Body of pancreas (tissue), 4 donors: Measurements from ENCODE around the gene SLC35A3.

Experiments used
- POLR2A ChIP-seq, 3 donors: fragments of 450-650 bp; IDR thresholded peaks; one replicate each; pipeline ENCODE4 v1.6.1; 2016; ENCODE audit warnings: antibody characterized with exemption in 3 of 3, mild to moderate bottlenecking in 2 of 3
- TF ChIP-seq, protein P1 (sequence below), 7 experiments: fragments of 450-650 bp in 4 of 7; fragments of 200-600 bp in 3 of 7; sonication (generic) in 3 of 7; IDR thresholded peaks; one replicate each; pipeline ENCODE4 v1.5.1; 2016 to 2019; ENCODE audit warnings: antibody characterized with exemption in 7 of 7

DNA sequence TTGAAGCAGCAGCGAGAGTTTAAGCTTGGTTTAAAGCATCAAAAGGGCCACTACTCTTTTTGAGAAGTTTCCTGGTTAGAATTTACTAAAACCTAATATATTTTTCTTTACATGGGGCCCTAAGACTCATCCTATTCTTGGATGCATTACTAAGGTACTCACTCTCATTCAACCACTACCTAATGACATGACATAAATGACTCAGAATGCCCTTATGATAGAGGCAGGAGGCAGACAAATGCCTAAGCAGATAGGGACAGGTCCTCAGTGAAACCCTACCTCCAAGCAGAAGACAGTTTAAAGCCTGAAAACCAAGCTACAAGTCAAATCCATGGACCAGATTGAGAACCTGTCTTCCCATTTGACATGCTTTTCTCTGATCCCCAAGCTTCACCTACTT, 34.3 kb upstream of the SLC35A3 start:
- TF ChIP-seq, protein P1, sequence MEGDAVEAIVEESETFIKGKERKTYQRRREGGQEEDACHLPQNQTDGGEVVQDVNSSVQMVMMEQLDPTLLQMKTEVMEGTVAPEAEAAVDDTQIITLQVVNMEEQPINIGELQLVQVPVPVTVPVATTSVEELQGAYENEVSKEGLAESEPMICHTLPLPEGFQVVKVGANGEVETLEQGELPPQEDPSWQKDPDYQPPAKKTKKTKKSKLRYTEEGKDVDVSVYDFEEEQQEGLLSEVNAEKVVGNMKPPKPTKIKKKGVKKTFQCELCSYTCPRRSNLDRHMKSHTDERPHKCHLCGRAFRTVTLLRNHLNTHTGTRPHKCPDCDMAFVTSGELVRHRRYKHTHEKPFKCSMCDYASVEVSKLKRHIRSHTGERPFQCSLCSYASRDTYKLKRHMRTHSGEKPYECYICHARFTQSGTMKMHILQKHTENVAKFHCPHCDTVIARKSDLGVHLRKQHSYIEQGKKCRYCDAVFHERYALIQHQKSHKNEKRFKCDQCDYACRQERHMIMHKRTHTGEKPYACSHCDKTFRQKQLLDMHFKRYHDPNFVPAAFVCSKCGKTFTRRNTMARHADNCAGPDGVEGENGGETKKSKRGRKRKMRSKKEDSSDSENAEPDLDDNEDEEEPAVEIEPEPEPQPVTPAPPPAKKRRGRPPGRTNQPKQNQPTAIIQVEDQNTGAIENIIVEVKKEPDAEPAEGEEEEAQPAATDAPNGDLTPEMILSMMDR (IDR thresholded peaks at IDR 0.05), result no peak
- no peak for TF ChIP-seq POLR2A (IDR thresholded peaks at IDR 0.05)
